GM18868 (cell line): Measurements from ENCODE around the gene SERPING1.

Experiments used
- ATAC-seq: cut with Tn5 transposase; IDR thresholded peaks from one replicate; pipeline ENCODE4 v1.9.1; 2021; ENCODE audit warnings: mild to moderate bottlenecking, moderate library complexity; ENCODE audit not compliant: unreplicated experiment

The SERPING1 gene

GRCh38 chr11:57638005-57638781 is 40.7 kb downstream of the SERPING1 start:
- ATAC-seq = no peak

DNA sequence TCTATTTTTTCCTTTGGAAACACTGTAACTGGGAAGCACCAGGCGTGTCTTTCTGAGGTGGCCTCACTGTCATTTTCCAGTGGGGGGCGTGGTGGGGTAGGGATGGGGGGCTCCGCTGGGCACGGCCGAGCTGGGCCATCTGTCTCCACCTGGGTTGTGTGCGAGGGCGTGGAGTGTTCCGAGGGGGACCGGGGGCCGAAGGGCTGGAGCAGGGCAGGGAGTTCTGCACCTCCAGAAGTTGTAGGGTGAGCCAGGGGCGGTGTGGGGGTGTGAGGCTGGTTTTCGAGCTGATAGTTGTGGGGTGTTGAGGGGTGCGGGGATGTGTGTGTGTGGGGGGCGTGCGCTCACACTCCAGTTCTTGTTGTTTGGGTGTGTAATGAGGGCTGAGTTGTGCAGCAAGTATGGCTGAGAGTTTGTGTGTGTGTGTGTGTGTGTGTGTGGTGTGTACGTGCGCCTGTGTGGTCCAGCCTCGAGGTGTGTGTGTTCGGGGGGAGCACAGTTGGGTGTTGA is 41.4 kb downstream of the SERPING1 start:
- no peak for ATAC-seq

- no peak for ATAC-seq
These were observed 42.0 kb downstream of the SERPING1 start for GRCh38 chr11:57639321-57640067.

DNA sequence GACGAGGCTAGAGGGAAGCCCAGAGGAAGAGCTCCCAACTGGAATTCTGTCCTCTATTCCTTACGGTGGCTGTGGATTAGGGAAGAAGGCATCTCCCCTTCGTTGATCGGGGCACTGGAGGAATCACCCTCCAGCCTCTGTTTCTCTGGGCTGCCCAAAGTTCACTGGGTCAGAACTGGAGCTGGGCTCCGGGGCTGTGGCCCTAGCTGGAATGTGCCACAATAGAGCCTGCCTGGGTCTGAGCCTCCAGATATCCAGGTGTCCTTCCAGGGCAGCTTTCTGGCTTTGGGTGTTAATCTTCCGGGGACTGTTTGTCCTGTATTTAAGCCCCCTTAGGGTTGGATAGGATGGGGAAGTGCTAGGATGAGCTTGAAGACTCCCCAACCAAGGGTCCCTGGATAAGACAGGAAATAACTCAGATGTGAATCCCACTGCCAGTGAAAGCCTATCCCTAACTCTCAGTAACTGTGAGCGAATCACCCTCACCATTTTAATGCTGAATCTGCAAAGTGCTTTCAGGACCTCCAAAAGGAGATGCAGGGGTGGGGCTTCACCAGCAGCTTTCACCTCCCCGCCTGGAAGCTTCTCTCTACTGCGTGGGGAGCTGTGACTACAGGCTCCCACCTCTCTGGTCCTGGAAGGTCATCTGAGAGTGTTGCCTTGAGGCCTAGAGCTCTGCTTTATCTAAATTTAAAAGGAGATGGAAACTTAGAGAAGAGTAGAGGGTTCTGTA is 42.7 kb downstream of the SERPING1 start:
- ATAC-seq = no peak

DNA sequence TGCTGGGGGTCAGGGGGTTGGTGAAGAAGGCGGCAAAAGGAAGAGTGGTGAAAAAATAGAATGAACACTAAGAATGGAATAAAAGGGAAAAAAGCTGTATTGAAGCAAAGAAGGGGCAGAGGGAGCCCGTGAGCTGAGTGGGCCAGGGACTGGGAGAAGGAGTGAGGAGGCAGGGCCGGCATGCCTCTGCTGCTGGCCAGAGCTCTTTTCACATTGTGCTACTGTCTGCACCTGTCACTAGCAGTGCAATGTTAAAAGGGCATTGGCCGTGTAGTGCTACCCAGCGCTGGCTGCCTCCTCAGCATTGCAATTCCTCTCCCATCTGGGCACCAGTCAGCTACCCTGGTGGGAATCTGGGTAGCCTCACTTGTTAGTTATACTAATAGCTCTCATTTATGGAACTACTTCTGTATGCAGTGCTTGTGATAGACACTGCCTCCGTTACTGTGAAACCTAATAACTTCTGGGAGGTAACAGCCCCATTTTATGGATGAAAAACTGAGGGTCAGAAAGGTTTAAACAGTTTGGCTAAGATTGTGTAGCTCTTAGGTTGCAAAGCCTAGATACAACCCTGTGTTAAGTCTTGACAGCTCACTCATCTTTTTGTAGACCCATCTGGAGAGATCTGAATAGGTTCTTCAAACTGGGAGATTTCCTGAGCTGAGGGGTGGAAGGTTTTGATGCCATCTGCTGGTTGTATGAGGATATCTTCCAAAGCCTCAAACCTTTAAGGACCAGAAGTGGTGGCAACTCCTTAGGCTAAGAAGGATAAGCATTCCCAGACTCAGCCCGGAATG is 43.7 kb downstream of the SERPING1 start:
- peak; percentile 31 for ATAC-seq

DNA sequence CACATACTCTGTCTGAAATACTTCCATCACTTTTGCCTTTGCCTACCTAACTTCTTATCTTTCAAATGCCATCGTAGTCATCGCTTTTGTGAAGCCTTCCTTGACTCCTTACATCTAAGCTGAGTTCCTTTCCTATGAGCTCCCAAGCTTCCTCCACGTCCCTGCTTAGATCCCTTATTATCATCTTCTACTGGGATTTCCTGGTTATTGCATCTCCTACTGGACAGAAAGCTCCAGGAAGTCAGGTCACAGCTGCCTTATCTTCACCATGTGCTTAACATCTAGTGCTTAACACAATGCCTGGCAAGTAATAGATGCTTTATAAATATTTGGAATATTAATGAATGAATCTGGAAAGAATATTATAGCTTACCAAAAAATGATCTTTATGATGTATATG is 46.3 kb downstream of the SERPING1 start:
- ATAC-seq = no peak

GRCh38 chr11:57644748-57645688 is 47.5 kb downstream of the SERPING1 start:
- peak; percentile 59 for ATAC-seq

DNA sequence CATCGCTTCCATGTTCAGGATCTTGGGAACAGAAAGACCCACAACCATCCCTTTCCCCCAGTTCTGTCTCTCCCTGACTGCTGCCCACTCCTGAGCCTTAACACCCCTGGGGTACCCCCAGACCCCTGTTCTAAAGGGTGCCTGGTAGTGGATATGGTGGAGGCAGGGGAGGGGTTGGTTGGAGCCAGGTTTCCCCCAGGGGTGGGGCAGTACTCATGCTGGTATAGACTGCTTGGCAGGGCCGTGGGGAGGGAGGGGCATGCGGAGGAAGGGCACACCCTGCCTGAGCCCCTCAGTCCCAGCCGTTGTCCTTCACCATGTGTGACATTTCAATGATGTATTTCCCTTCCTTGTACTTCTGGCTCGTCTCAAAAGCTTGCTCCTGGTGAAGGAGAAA is 48.2 kb downstream of the SERPING1 start:
- no peak for ATAC-seq

DNA sequence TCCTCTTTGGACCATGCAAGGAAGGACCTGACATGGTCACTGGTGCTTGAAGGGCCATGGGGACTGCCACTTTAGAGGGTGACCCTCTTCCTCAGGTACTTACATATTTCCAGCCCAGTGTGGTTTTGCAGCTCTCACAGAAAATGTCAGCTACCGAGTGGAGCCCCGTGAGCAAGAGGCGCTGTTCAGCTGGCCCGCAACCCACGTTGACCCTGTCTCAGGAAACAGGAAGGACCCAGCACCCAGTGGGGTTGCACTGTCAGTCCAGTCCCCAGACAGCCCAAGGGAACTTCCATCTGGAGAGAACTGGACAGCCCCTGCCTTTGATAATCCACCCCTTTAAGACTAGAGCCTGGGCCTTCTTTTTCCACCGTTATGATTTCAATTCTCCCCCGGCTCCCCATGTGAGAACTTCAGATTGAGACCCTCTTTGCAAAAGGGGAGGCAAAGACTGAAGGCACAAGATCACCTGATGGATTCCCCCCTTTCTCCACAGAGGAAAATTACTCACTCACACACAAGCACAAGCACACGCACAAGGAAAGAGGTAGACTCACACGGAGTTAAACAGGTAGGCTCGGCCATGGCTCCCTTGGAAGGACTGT is 48.8 kb downstream of the SERPING1 start:
- ATAC-seq = peak; percentile 31

DNA sequence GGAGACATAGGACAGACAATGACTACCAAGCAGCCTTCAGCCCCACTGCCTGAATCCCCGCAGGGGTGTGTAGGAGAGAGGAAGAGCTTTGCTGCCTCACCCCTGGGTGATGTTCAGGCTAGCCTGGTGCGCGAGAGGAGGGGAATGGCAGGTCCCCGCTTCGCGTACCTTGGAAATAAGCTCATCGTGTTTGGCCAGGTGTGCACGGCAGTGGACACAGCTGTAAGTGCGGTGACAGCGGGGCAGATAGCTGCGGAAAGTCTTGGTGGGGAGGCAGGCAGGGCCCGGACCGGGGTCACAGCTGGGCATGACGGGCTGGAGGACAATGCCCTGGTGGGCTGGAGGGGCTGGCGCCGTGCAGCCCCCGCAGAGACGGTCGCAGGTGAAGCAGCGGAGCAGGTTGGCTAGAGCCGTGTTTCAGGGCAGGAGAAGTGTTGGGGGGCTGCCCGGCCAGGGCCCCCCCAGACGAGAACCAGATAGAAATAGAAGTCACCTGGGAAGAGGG is 49.4 kb downstream of the SERPING1 start:
- no peak for ATAC-seq

GRCh38 chr11:57647372-57647771 is 49.9 kb downstream of the SERPING1 start:
- no peak for ATAC-seq

GRCh38 chr11:57647960-57648800 is 50.7 kb downstream of the SERPING1 start:
- no peak for ATAC-seq

- ATAC-seq = no peak
These were observed 51.6 kb downstream of the SERPING1 start for GRCh38 chr11:57648801-57649735.

DNA sequence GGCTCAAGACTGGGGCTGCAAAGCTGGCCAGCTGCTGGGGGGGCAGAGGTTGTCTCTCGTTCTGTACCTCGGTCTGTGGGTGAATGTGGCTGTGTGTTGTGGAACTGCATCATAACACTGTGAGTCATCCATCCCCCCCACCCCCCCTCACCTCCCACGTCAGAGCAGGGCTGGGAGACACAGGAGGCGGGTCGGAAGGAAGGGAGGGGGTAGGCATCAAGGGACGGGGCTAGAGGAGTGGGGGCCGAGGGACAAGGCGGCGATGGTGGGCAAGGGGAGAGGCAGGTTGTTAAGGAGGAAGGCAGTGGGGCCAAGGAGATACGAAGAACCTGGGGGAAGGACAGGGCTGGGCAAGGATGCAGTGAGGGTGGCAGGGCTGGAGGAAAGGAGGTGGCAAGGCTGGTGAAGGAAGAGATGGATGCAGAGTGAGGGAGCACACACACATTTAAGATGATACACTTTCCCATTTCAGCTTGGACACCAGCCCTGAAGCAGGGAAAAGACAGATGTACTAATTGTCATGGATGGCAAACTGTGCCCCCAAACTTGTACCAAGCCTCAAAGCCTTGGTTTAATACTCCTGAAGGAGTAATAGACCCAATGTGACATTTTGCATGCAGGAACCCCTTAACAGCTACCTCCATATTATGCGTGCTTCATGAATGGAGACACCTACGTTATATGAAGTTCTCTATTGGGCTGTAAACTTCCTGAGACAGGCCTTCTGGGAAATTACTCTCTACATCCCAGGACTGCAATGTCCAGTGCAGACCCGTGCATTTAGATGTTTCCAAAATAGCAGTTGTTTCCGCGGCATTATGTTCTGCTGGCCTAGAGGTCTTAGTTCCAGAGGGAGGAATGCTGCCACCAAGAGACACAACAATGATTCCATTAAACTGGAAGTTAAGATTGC is 52.6 kb downstream of the SERPING1 start, which contains the start of gene YPEL4:
TSS of gene YPEL4 (minus strand) at position 87 of the 913 bp plus-strand sequence. CDS start 2,805 bp downstream, outside the sequence.
- peak; percentile 54 for ATAC-seq

- ATAC-seq = no peak
These were observed 53.2 kb downstream of the SERPING1 start for GRCh38 chr11:57650739-57651090.

GRCh38 chr11:57651408-57651807 is 53.9 kb downstream of the SERPING1 start:
- no peak for ATAC-seq
